COR-L47 (cell line): ENCODE measurements around the gene MPV17L.
"Not testable (repeated sequence)": the region's sequence is repeated elsewhere in the genome, so short reads cannot be mapped to it uniquely, and the experiment has no call there.

Experiments
- DNase-seq: peaks from one replicate; lab custom pipeline; 2025; lab: John Stamatoyannopoulos, UW

Gene MPV17L

GRCh38 chr16:15451098-15451731 is 55.7 kb downstream of the MPV17L start:
- no peak for DNase-seq

DNA sequence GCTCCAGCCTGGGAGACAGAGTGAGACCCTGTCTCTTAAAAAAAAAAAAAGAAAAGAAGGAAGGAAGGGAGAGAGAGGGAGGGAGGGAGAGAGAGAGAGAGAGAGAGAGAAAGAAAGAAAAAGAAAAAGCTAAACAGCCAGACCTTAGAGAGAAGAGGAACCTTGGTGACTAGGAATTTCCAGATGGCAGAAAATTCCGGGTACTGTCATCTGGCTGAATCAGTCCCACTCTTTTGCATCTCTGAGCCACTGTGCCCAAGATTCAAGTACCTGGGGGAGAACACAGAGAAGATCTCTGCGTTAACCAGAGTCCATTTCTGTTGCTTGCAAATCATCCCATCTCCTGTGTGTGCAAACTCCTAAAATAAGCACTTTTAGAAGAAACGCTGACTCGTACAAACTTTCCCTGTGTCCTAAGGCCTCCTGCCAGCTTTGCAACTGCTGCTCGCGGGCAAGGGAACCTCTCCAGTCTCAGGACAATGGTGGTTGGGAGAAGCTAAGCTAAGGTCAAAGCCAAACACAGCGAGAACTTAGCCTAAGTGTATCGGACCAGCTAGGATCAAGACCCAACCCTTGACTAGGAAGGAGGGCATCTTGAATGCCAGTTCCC is 56.8 kb downstream of the MPV17L start:
- no peak for DNase-seq

DNA sequence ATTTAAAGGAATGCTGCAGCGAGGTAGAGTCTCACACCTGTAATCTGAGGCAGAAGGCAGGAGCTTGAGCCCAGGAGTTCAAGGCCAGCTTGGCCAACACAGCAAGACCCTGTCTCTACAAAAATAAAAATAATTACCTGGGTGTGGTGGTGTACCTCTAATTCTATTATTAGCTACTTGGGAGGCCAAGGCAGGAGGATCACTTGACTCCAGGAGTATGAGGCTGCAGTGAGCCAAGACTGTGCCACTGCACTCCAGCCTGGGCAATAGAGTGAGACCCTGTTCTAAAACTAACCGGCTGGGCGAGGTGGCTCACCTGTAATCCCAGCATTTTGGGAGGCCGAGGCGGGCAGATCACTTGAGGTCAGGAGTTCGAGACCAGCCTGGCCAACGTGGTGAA is 57.7 kb downstream of the MPV17L start:
- DNase-seq, result not testable (repeated sequence)

DNA sequence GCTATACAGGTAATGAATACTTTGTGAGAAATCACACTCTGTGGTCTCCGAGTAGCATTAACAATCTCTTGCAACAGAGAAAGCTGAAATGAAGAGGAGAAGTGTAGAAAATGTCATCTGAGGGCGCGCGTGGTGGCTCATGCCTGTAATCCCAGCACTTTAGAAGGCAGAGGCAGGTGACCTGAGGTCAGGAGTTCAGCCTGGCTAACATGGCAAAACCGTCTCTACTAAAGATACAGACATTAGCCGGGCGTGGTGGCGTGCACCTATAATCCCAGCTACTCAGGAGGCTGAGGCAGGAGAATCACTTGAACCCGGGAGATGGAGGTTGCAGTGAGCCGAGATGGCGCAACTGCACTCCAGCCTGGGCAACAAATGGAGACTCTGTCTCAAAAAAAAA is 59.4 kb downstream of the MPV17L start:
- not testable (repeated sequence) for DNase-seq

DNA sequence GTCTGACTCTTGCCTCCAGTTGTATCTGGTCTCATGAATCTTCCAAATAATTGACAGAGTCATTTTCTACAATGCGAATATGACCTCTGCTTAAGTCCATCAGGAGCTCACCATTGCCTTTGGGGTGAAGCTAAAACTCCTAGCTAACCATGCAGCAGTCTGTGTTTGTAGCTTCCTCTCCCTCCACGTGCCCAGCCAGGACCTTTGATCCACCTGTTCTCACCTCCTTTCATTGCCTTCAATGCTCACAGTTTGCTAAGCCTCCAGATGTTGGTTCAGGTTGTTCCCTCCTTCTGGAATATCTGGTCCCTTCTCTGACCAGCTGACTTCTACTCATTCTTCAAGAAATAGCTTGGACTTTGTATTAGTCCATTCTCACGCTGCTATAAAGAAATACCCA is 61.8 kb downstream of the MPV17L start:
- no peak for DNase-seq

DNA sequence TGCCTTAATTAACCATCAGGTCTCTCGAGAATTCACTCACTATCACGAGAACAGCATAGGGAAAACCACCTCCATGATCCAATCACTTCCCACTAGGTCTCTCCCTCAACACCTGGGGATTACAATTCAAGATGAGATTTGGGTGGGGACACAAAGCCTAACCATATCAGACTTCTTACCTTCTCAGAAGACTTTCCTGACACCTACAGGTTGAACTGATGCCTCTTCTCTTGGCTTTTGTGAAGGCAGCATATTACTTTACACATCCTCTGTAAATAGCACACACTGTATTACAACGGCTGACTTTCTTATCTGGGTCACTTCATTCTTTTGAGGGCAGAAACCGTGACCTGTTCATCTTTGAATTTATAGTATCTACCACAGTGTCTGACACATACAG is 62.4 kb downstream of the MPV17L start:
- no peak for DNase-seq

GRCh38 chr16:15459791-15460190 is 64.2 kb downstream of the MPV17L start:
- DNase-seq, result no peak

DNA sequence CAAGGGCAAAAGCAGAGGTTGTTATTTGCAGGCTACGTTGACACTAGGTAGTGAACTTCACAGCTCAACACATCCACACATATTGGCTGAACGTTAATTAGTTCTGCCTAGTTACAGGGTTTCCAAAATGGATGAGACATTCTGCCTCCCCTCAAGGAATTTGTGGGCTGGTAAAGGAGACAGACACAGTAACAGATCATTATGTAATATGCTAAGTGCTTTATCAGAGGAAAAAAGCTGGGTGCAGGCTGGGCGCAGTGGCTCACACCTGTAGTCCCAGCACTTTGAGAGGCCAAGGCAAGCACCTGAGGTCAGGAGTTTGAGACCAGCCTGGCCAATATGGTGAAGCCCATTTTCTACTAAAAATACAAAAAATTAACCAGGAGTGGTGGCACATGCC is 65.0 kb downstream of the MPV17L start:
- DNase-seq, result no peak

DNA sequence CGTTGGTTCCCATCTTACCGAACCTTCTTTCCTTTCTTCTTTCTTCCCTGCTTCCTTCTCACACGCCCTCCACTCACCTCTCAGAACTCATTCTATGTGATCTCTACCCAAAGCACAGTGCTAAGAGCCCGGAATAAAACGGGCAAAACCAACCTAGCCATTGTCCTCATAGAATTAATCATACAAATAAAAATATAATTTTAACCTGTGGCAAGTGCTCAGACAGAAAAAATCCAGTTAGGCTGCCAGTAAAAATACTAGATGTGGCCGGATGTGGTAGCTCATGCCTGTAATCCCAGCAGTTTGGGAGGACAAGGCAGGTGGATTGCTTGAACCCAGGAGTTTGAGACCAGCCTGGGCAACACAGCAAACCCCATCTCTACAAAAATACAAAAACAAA is 65.8 kb downstream of the MPV17L start:
- DNase-seq, result no peak
